ENCODE measurements around the gene MICAL3.

MICAL3 gene

GRCh38 chr22:17946662-17947367 is 77.5 kb downstream of the MICAL3 start:
- no peaks in the 10 kb centered on the region for H3K36me3 ChIP-seq (ENCODE audit: control insufficient read depth, insufficient read depth, low read length)
- H3K9me3 ChIP-seq (ENCODE audit: control insufficient read depth, low read length), result no peaks in the 10 kb centered on the region
- no peak overlapping the region for H3K4me3 ChIP-seq (ENCODE audit: insufficient read depth, low read depth, low read length)
- no peaks in the 10 kb centered on the region for H3K27me3 ChIP-seq (ENCODE audit: control insufficient read depth, insufficient read depth, low read length, poor library complexity, severe bottlenecking)
- peaks cover 57% of the 10 kb centered on the region for H3K4me1 ChIP-seq (ENCODE audit: control insufficient read depth, insufficient read depth, low read length)
- H3K27ac ChIP-seq (ENCODE audit: insufficient read depth, low read depth, low read length, poor library complexity, severe bottlenecking), result no peak overlapping the region
- 92 to 93% methylated on average over 9 of the region's 9 CpGs for WGBS, 2 experiments

GRCh38 chr22:17945888-17946648 is 78.3 kb downstream of the MICAL3 start:
- peaks cover 57% of the 10 kb centered on the region for H3K4me1 ChIP-seq (ENCODE audit: control insufficient read depth, insufficient read depth, low read length)
- no peaks in the 10 kb centered on the region for H3K27me3 ChIP-seq (ENCODE audit: control insufficient read depth, insufficient read depth, low read length, poor library complexity, severe bottlenecking)
- no peak overlapping the region for H3K4me3 ChIP-seq (ENCODE audit: insufficient read depth, low read depth, low read length)
- H3K36me3 ChIP-seq (ENCODE audit: control insufficient read depth, insufficient read depth, low read length), result no peaks in the 10 kb centered on the region
- no peaks in the 10 kb centered on the region for H3K9me3 ChIP-seq (ENCODE audit: control insufficient read depth, low read length)
- H3K27ac ChIP-seq (ENCODE audit: insufficient read depth, low read depth, low read length, poor library complexity, severe bottlenecking), result peak overlapping the region; percentile 33
- 84% methylated on average over 16 of the region's 16 CpGs for WGBS, 2 experiments

- no peaks in the 10 kb centered on the region for H3K27me3 ChIP-seq (ENCODE audit: control insufficient read depth, insufficient read depth, low read length, poor library complexity, severe bottlenecking)
- peaks cover 52% of the 10 kb centered on the region for H3K4me1 ChIP-seq (ENCODE audit: control insufficient read depth, insufficient read depth, low read length)
- H3K36me3 ChIP-seq (ENCODE audit: control insufficient read depth, insufficient read depth, low read length), result no peaks in the 10 kb centered on the region
- no peaks in the 10 kb centered on the region for H3K9me3 ChIP-seq (ENCODE audit: control insufficient read depth, low read length)
- WGBS, 2 experiments, result 87 to 92% methylated on average over 13 to 14 of the region's 15 CpGs
- no peak overlapping the region for H3K4me3 ChIP-seq (ENCODE audit: insufficient read depth, low read depth, low read length)
- peak overlapping the region; percentile 33 for H3K27ac ChIP-seq (ENCODE audit: insufficient read depth, low read depth, low read length, poor library complexity, severe bottlenecking)
Observed at GRCh38 chr22:17945156-17945887, 79.0 kb downstream of the MICAL3 start.

- H3K27ac ChIP-seq (ENCODE audit: insufficient read depth, low read depth, low read length, poor library complexity, severe bottlenecking), result no peak overlapping the region
- H3K36me3 ChIP-seq (ENCODE audit: control insufficient read depth, insufficient read depth, low read length), result no peaks in the 10 kb centered on the region
- H3K4me3 ChIP-seq (ENCODE audit: insufficient read depth, low read depth, low read length), result no peak overlapping the region
- H3K27me3 ChIP-seq (ENCODE audit: control insufficient read depth, insufficient read depth, low read length, poor library complexity, severe bottlenecking), result no peaks in the 10 kb centered on the region
- no peaks in the 10 kb centered on the region for H3K9me3 ChIP-seq (ENCODE audit: control insufficient read depth, low read length)
- 86 to 90% methylated on average over 9 of the region's 9 CpGs for WGBS, 2 experiments
- H3K4me1 ChIP-seq (ENCODE audit: control insufficient read depth, insufficient read depth, low read length), result peaks cover 52% of the 10 kb centered on the region
Observed at GRCh38 chr22:17944256-17944655, 80.1 kb downstream of the MICAL3 start.

- WGBS, 2 experiments, result 91 to 93% methylated on average over 6 of the region's 6 CpGs
- H3K36me3 ChIP-seq (ENCODE audit: control insufficient read depth, insufficient read depth, low read length), result no peaks in the 10 kb centered on the region
- peaks cover 52% of the 10 kb centered on the region for H3K4me1 ChIP-seq (ENCODE audit: control insufficient read depth, insufficient read depth, low read length)
- no peaks in the 10 kb centered on the region for H3K27me3 ChIP-seq (ENCODE audit: control insufficient read depth, insufficient read depth, low read length, poor library complexity, severe bottlenecking)
- no peak overlapping the region for H3K27ac ChIP-seq (ENCODE audit: insufficient read depth, low read depth, low read length, poor library complexity, severe bottlenecking)
- H3K4me3 ChIP-seq (ENCODE audit: insufficient read depth, low read depth, low read length), result no peak overlapping the region
- no peaks in the 10 kb centered on the region for H3K9me3 ChIP-seq (ENCODE audit: control insufficient read depth, low read length)
Observed at GRCh38 chr22:17943533-17944249, 80.7 kb downstream of the MICAL3 start.

GRCh38 chr22:17942721-17943120 is 81.6 kb downstream of the MICAL3 start:
- peaks cover 52% of the 10 kb centered on the region for H3K4me1 ChIP-seq (ENCODE audit: control insufficient read depth, insufficient read depth, low read length)
- no peaks in the 10 kb centered on the region for H3K27me3 ChIP-seq (ENCODE audit: control insufficient read depth, insufficient read depth, low read length, poor library complexity, severe bottlenecking)
- no peaks in the 10 kb centered on the region for H3K9me3 ChIP-seq (ENCODE audit: control insufficient read depth, low read length)
- H3K27ac ChIP-seq (ENCODE audit: insufficient read depth, low read depth, low read length, poor library complexity, severe bottlenecking), result no peak overlapping the region
- H3K4me3 ChIP-seq (ENCODE audit: insufficient read depth, low read depth, low read length), result no peak overlapping the region
- 92 to 94% methylated on average over 8 of the region's 8 CpGs for WGBS, 2 experiments
- H3K36me3 ChIP-seq (ENCODE audit: control insufficient read depth, insufficient read depth, low read length), result no peaks in the 10 kb centered on the region

GRCh38 chr22:17941471-17942406 is 82.6 kb downstream of the MICAL3 start:
- Histone ChIP-seq H3K9me3 (ENCODE audit: control insufficient read depth, low read length) (no peaks in the 10 kb centered on the region), H3K4me1 (ENCODE audit: control insufficient read depth, insufficient read depth, low read length) (peaks cover 46% of the 10 kb centered on the region), H3K4me3 (ENCODE audit: insufficient read depth, low read depth, low read length) (no peak overlapping the region), H3K36me3 (ENCODE audit: control insufficient read depth, insufficient read depth, low read length) (no peaks in the 10 kb centered on the region), H3K27ac (ENCODE audit: insufficient read depth, low read depth, low read length, poor library complexity, severe bottlenecking) (no peak overlapping the region), H3K27me3 (ENCODE audit: control insufficient read depth, insufficient read depth, low read length, poor library complexity, severe bottlenecking) (no peaks in the 10 kb centered on the region)
- WGBS, 2 experiments, result 91 to 92% methylated on average over 18 of the region's 18 CpGs

- Histone ChIP-seq H3K27me3 (ENCODE audit: control insufficient read depth, insufficient read depth, low read length, poor library complexity, severe bottlenecking) (no peaks in the 10 kb centered on the region), H3K4me1 (ENCODE audit: control insufficient read depth, insufficient read depth, low read length) (peaks cover 25% of the 10 kb centered on the region), H3K27ac (ENCODE audit: insufficient read depth, low read depth, low read length, poor library complexity, severe bottlenecking) (no peak overlapping the region), H3K36me3 (ENCODE audit: control insufficient read depth, insufficient read depth, low read length) (no peaks in the 10 kb centered on the region), H3K9me3 (ENCODE audit: control insufficient read depth, low read length) (no peaks in the 10 kb centered on the region), H3K4me3 (ENCODE audit: insufficient read depth, low read depth, low read length) (no peak overlapping the region)
- WGBS, 2 experiments, result 97 to 99% methylated on average over 4 of the region's 4 CpGs
Observed at GRCh38 chr22:17939579-17939978, 84.8 kb downstream of the MICAL3 start.

GRCh38 chr22:17939011-17939410 is 85.3 kb downstream of the MICAL3 start:
- H3K36me3 ChIP-seq (ENCODE audit: control insufficient read depth, insufficient read depth, low read length), result no peaks in the 10 kb centered on the region
- no peaks in the 10 kb centered on the region for H3K27me3 ChIP-seq (ENCODE audit: control insufficient read depth, insufficient read depth, low read length, poor library complexity, severe bottlenecking)
- H3K9me3 ChIP-seq (ENCODE audit: control insufficient read depth, low read length), result no peaks in the 10 kb centered on the region
- peaks cover 19% of the 10 kb centered on the region for H3K4me1 ChIP-seq (ENCODE audit: control insufficient read depth, insufficient read depth, low read length)
- H3K27ac ChIP-seq (ENCODE audit: insufficient read depth, low read depth, low read length, poor library complexity, severe bottlenecking), result no peak overlapping the region
- WGBS, 2 experiments, result 86 to 88% methylated on average over 3 of the region's 3 CpGs
- no peak overlapping the region for H3K4me3 ChIP-seq (ENCODE audit: insufficient read depth, low read depth, low read length)
